A549 (cell line): ENCODE data around the gene CD300A.

Source experiments
- NR3C1 ChIP-seq: fragments of >200 bp; sonication (Bioruptor Twin); formaldehyde crosslinking; IDR thresholded peaks from 3 replicates; pipeline ENCODE4 v1.6.1; 2017
- POLR2A ChIP-seq: IDR thresholded peaks from 2 replicates; pipeline ENCODE4 v1.6.1; 2012; ENCODE audit warnings: mild to moderate bottlenecking, low read length

GRCh38 chr17:74525465-74525725 lies 59.0 kb downstream of the CD300A start:
- no peak for TF ChIP-seq POLR2A
- TF ChIP-seq NR3C1: no peak
